BJ (cell line): ENCODE measurements around the gene KCNH8. TPM values are rescaled to one million over a fixed set of nuclear protein-coding genes. Genes with fewer than 3 reads are reported as not detected.

Source experiments
- CTCF ChIA-PET: fragments of 350-600 bp; formaldehyde crosslinking; extraction: SDS; loops from one replicate; lab custom pipeline; 2021; ENCODE audit warnings: antibody characterized with exemption, inconsistent platforms; lab: Yijun Ruan, JAX
- POLR2A ChIA-PET: fragments of 300-600 bp; sonication (Branson Sonifier 250); formaldehyde crosslinking; extraction: SDS; loops from one replicate; lab custom pipeline; 2021; ENCODE audit warnings: antibody characterized with exemption; lab: Charles Lee
- DNase-seq: peaks from one replicate; pipeline ENCODE4 v3.0.0-alpha.2; 2011; ENCODE audit warnings: low read depth
- H3K27me3 ChIP-seq: 2 replicates; pipeline ENCODE4 v1.6.0; 2011; ENCODE audit warnings: low read length; ENCODE audit not compliant: control insufficient read depth, insufficient read depth
- H3K36me3 ChIP-seq: 2 replicates; pipeline ENCODE4 v1.5.1; 2011; ENCODE audit warnings: low read length; ENCODE audit not compliant: control insufficient read depth, insufficient read depth
- H3K4me3 ChIP-seq: 2 replicates; pipeline ENCODE4 v1.5.1; 2011; ENCODE audit warnings: low read depth, mild to moderate bottlenecking, control low read depth, low read length
- polyA plus RNA-seq: library from polyadenylated mRNA; depleted of rRNA; stranded (reverse); fragments of >200 nt; gene quantifications from 2 replicates; pipeline ENCODE4 v1.2.3, GENCODE V29; 2011
- TF ChIP-seq, protein P1 (sequence below): IDR thresholded peaks from 2 replicates; pipeline ENCODE4 v1.5.1; 2011; ENCODE audit warnings: low read depth, mild to moderate bottlenecking, control low read depth, inconsistent platforms, low read length, moderate library complexity; ENCODE audit not compliant: insufficient read depth

KCNH8 gene
- polyA plus RNA-seq, 1 experiment = 0.02 TPM

DNA sequence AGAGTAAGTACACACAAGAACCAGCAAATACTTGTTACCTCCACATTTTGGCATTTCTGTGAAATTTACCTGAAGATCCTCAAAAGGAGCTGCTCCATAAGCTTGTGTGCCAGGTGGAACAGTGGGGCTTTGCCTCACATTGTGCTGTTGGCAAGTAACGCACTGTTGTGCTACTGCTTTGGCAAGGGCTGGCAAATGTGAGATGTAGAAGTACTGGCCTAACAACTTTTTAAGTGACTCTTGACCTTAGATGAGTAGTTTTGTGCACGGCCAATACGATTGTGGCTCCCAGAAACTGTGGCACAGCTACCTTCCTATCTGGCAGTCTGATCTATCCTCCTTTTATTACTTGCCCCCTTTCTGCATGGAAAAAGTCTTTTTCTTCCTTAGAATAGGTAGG, 337.0 kb downstream of the KCNH8 start:
- Histone ChIP-seq H3K4me3 (no peak overlapping the region), H3K27me3 (no peaks in the 10 kb centered on the region), H3K36me3 (no peaks in the 10 kb centered on the region)
- TF ChIP-seq, protein P1, sequence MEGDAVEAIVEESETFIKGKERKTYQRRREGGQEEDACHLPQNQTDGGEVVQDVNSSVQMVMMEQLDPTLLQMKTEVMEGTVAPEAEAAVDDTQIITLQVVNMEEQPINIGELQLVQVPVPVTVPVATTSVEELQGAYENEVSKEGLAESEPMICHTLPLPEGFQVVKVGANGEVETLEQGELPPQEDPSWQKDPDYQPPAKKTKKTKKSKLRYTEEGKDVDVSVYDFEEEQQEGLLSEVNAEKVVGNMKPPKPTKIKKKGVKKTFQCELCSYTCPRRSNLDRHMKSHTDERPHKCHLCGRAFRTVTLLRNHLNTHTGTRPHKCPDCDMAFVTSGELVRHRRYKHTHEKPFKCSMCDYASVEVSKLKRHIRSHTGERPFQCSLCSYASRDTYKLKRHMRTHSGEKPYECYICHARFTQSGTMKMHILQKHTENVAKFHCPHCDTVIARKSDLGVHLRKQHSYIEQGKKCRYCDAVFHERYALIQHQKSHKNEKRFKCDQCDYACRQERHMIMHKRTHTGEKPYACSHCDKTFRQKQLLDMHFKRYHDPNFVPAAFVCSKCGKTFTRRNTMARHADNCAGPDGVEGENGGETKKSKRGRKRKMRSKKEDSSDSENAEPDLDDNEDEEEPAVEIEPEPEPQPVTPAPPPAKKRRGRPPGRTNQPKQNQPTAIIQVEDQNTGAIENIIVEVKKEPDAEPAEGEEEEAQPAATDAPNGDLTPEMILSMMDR = no peak
- ChIA-PET CTCF (no interaction called here), POLR2A (no interaction called here)
- no peak for DNase-seq

DNA sequence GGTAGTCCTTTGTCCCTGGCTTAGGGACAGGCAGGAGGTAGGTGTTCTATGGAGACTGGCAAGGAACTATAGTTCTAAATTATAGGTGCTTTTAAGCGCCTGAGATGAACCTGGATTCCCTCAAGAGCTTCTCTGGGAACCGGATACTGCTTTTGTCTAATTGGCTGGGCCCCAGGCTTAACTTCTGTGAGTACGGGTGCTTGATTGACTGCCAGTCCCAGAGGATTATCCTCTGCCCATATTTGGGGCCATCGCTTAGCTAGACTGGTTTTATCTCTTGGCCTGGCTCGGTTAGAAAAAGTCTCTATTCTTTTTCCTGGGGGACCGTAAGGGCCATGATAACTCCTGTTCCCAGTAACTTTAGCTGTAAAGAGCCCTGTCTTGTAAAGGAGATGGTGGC, 339.1 kb downstream of the KCNH8 start:
- DNase-seq = no peak
- no peak overlapping the region for H3K4me3 ChIP-seq
- no peaks in the 10 kb centered on the region for H3K36me3 ChIP-seq
- CTCF ChIA-PET = no interaction called here
- no peaks in the 10 kb centered on the region for H3K27me3 ChIP-seq
- TF ChIP-seq, protein P1 = no peak
- POLR2A ChIA-PET = no interaction called here

- TF ChIP-seq, protein P1 = no peak
- POLR2A ChIA-PET = no interaction called here
These were observed 340.6 kb downstream of the KCNH8 start for GRCh38 chr3:19488939-19489338.

GRCh38 chr3:19489936-19490335, 341.6 kb downstream of the KCNH8 start:
- DNase-seq = no peak
- ChIA-PET CTCF (no interaction called here), POLR2A (no interaction called here)
- no peak overlapping the region for H3K4me3 ChIP-seq
- no peaks in the 10 kb centered on the region for H3K27me3 ChIP-seq
- no peaks in the 10 kb centered on the region for H3K36me3 ChIP-seq
- TF ChIP-seq, protein P1 = no peak

More at GRCh38 chr3:19488939-19489338, 340.6 kb downstream of the KCNH8 start:
- CTCF ChIA-PET = no interaction called here
- Histone ChIP-seq H3K27me3 (no peaks in the 10 kb centered on the region), H3K4me3 (no peak overlapping the region), H3K36me3 (no peaks in the 10 kb centered on the region)
- DNase-seq = no peak

GRCh38 chr3:19506171-19506570, 357.9 kb downstream of the KCNH8 start:
- ChIA-PET POLR2A (no interaction called here), CTCF (no interaction called here)
- TF ChIP-seq, protein P1 = no peak

More at GRCh38 chr3:19506171-19506570, 357.9 kb downstream of the KCNH8 start:
- Histone ChIP-seq H3K27me3 (no peaks in the 10 kb centered on the region), H3K4me3 (no peak overlapping the region), H3K36me3 (no peaks in the 10 kb centered on the region)
- no peak for DNase-seq
